Measurements from ENCODE around the gene NRG2. TPM values are rescaled to one million over a fixed set of nuclear protein-coding genes. Genes with fewer than 3 reads are reported as not detected.

Gene NRG2
- total RNA-seq, 1 experiment from 2014 or later = 0.59 TPM

- intact Hi-C loops (cut with micrococcal nuclease; ENCODE audit: unreplicated experiment) = no loop called here
- peaks cover 1% of the 10 kb centered on the region; the same call in 1 of the 2 replicates for H3K27me3 ChIP-seq (replicated peaks; ENCODE audit: control insufficient read depth, insufficient read depth, low read length)
- no peaks in the 10 kb centered on the region for H3K4me1 Mint-ChIP-seq (ENCODE audit: low read depth, unreplicated experiment)
- H3K36me3 Mint-ChIP-seq (ENCODE audit: insufficient read depth, unreplicated experiment) = no peaks in the 10 kb centered on the region
- no peak overlapping the region for H3K4me3 ChIP-seq (ENCODE audit: low read depth, low read length)
- peak overlapping the region; percentile 34 for H3K4me3 Mint-ChIP-seq (ENCODE audit: unreplicated experiment)
- H3K27me3 Mint-ChIP-seq (ENCODE audit: insufficient read depth, unreplicated experiment) = peaks cover 13% of the 10 kb centered on the region
- no peaks in the 10 kb centered on the region for H3K9me3 ChIP-seq
- no peak overlapping the region for H3K27ac Mint-ChIP-seq (ENCODE audit: unreplicated experiment)
- no peaks in the 10 kb centered on the region for H3K9me3 Mint-ChIP-seq (ENCODE audit: unreplicated experiment)
- BruUV-seq (replicated peaks) = no TSS peak
- ChIA-PET POLR2A (no interaction called here), CTCF (interaction anchor here (0.6 to 2.2 kb wide), 3 partner anchors 43 to 119 kb away, joined by 3 to 10 read pairs (median 3); no protein-coding TSS in a partner anchor)
- DNase-seq = no peak
- TF ChIP-seq CTCF (IDR thresholded peaks at IDR 0.05; ENCODE audit: insufficient read depth in 1 of 2, low read depth in 1 of 2, low read length in 1 of 2, severe bottlenecking in 1 of 2, unreplicated experiment in 1 of 2) = no peak
- no peaks in the 10 kb centered on the region for H3K4me1 ChIP-seq
- H3K36me3 ChIP-seq (ENCODE audit: control insufficient read depth, insufficient read depth, low read length) = no peaks in the 10 kb centered on the region
Observed at GRCh38 chr5:139849501-139849900, 193.6 kb downstream of the NRG2 start.

GRCh38 chr5:139848508-139849100, 194.5 kb downstream of the NRG2 start:
- no peaks in the 10 kb centered on the region for H3K9me3 ChIP-seq
- DNase-seq = no peak
- H3K36me3 Mint-ChIP-seq (ENCODE audit: insufficient read depth, unreplicated experiment) = no peaks in the 10 kb centered on the region
- no peaks in the 10 kb centered on the region for H3K4me1 ChIP-seq
- H3K36me3 ChIP-seq (ENCODE audit: control insufficient read depth, insufficient read depth, low read length) = no peaks in the 10 kb centered on the region
- intact Hi-C loops (cut with micrococcal nuclease; ENCODE audit: unreplicated experiment) = no loop called here
- BruUV-seq (replicated peaks) = no TSS peak
- no peak overlapping the region for H3K27ac Mint-ChIP-seq (ENCODE audit: unreplicated experiment)
- peaks cover 15% of the 10 kb centered on the region for H3K27me3 Mint-ChIP-seq (ENCODE audit: insufficient read depth, unreplicated experiment)
- no peaks in the 10 kb centered on the region for H3K9me3 Mint-ChIP-seq (ENCODE audit: unreplicated experiment)
- CTCF ChIA-PET = interaction anchor here (0.6 to 2.2 kb wide), 2 partner anchors 61 to 120 kb away, joined by 3 to 10 read pairs; no protein-coding TSS in a partner anchor
- H3K4me1 Mint-ChIP-seq (ENCODE audit: low read depth, unreplicated experiment) = no peaks in the 10 kb centered on the region
- H3K27me3 ChIP-seq (replicated peaks; ENCODE audit: control insufficient read depth, insufficient read depth, low read length) = peaks cover 1% of the 10 kb centered on the region; the same call in 1 of the 2 replicates
- H3K4me3 Mint-ChIP-seq (ENCODE audit: unreplicated experiment) = peak overlapping the region; percentile 34
- peak overlapping the region; percentile 42 for H3K4me3 ChIP-seq (ENCODE audit: low read depth, low read length)
- POLR2A ChIA-PET = interaction anchor here (0.6 kb wide), 1 partner anchor 528 kb away, joined by 8 read pairs; no protein-coding TSS in a partner anchor
- no peak for TF ChIP-seq CTCF (IDR thresholded peaks at IDR 0.05; ENCODE audit: insufficient read depth in 1 of 2, low read depth in 1 of 2, low read length in 1 of 2, severe bottlenecking in 1 of 2, unreplicated experiment in 1 of 2)

GRCh38 chr5:139847790-139848507, 195.2 kb downstream of the NRG2 start:
- ChIA-PET POLR2A (interaction anchor here (0.6 kb wide), 1 partner anchor 528 kb away, joined by 8 read pairs; no protein-coding TSS in a partner anchor), CTCF (interaction anchor here (0.6 to 2.2 kb wide), 5 partner anchors 60 to 1140 kb away, joined by 3 to 10 read pairs (median 4); no protein-coding TSS in a partner anchor)
- Mint-ChIP-seq H3K4me1 (ENCODE audit: low read depth, unreplicated experiment) (no peaks in the 10 kb centered on the region), H3K27me3 (ENCODE audit: insufficient read depth, unreplicated experiment) (peaks cover 15% of the 10 kb centered on the region), H3K4me3 (ENCODE audit: unreplicated experiment) (peak overlapping the region; percentile 58), H3K27ac (ENCODE audit: unreplicated experiment) (no peak overlapping the region), H3K9me3 (ENCODE audit: unreplicated experiment) (no peaks in the 10 kb centered on the region), H3K36me3 (ENCODE audit: insufficient read depth, unreplicated experiment) (no peaks in the 10 kb centered on the region)
- no peak for TF ChIP-seq CTCF (IDR thresholded peaks at IDR 0.05; ENCODE audit: insufficient read depth in 1 of 2, low read depth in 1 of 2, low read length in 1 of 2, severe bottlenecking in 1 of 2, unreplicated experiment in 1 of 2)
- DNase-seq = peak; percentile 64 to 74
- Histone ChIP-seq H3K4me3 (ENCODE audit: low read depth, low read length) (peak overlapping the region; percentile 48), H3K9me3 (no peaks in the 10 kb centered on the region), H3K36me3 (ENCODE audit: control insufficient read depth, insufficient read depth, low read length) (no peaks in the 10 kb centered on the region), H3K27me3 (replicated peaks; ENCODE audit: control insufficient read depth, insufficient read depth, low read length) (peaks cover 1% of the 10 kb centered on the region; the same call in 1 of the 2 replicates), H3K4me1 (no peaks in the 10 kb centered on the region)
- BruUV-seq (replicated peaks) = no TSS peak
- intact Hi-C loops (cut with micrococcal nuclease; ENCODE audit: unreplicated experiment) = no loop called here

Data from Caco-2 (cell line).